CD4-positive, alpha-beta memory T cell (primary cell): ENCODE measurements around the gene OR5M11. TPM values are rescaled to one million over a fixed set of nuclear protein-coding genes. Genes with fewer than 3 reads are reported as not detected.

Experiments used
- polyA plus RNA-seq, 2 donors: library from polyadenylated mRNA; unstranded; fragments of 300-500 nt; fragmentation: Illumina TruSeq; gene quantifications; one replicate each; pipeline ENCODE4 v1.2.3, GENCODE V29; 2021
- total RNA-seq, 2 experiments: library from RNA; stranded (reverse); gene quantifications; one replicate each; pipeline ENCODE4 v1.2.3, GENCODE V29; 2021

Gene OR5M11
- total and polyA plus RNA-seq, 4 experiments from 2014 or later: not detected

Other genes starting within 250 kb of the OR5M11 start
- not detected for gene OR8K3, start 228.1 kb downstream of the OR5M11 start, total RNA-seq
- not detected for gene OR8K3, start 228.1 kb downstream of the OR5M11 start, polyA plus RNA-seq
- gene OR8K1, start 197.2 kb downstream of the OR5M11 start, total RNA-seq: not detected
- not detected for gene OR8K1, start 197.2 kb downstream of the OR5M11 start, polyA plus RNA-seq
- gene OR8J1, start 189.0 kb downstream of the OR5M11 start, total RNA-seq: not detected
- not detected for gene OR8J1, start 189.0 kb downstream of the OR5M11 start, polyA plus RNA-seq
- not detected for gene OR8U1, start 167.6 kb downstream of the OR5M11 start, total RNA-seq
- not detected for gene OR8U1, start 167.6 kb downstream of the OR5M11 start, polyA plus RNA-seq
- gene OR5AL1, start 130.6 kb downstream of the OR5M11 start, total RNA-seq: not detected
- gene OR5AL1, start 130.6 kb downstream of the OR5M11 start, polyA plus RNA-seq: not detected
- gene OR5M3, start 69.9 kb downstream of the OR5M11 start, total RNA-seq: not detected
- gene OR5M3, start 69.9 kb downstream of the OR5M11 start, polyA plus RNA-seq: not detected
- not detected for gene OR5M8, start 51.9 kb downstream of the OR5M11 start, total RNA-seq
- not detected for gene OR5M8, start 51.9 kb downstream of the OR5M11 start, polyA plus RNA-seq
- not detected for gene OR5M10, start 34.5 kb upstream of the OR5M11 start, total RNA-seq
- not detected for gene OR5M10, start 34.5 kb upstream of the OR5M11 start, polyA plus RNA-seq
- gene OR5M1, start 71.6 kb upstream of the OR5M11 start, total RNA-seq: not detected
- gene OR5M1, start 71.6 kb upstream of the OR5M11 start, polyA plus RNA-seq: not detected
- not detected for gene OR5AP2, start 99.2 kb upstream of the OR5M11 start, total RNA-seq
- gene OR5AP2, start 99.2 kb upstream of the OR5M11 start, polyA plus RNA-seq: not detected
- not detected for gene OR5AR1, start 120.4 kb upstream of the OR5M11 start, total RNA-seq
- not detected for gene OR5AR1, start 120.4 kb upstream of the OR5M11 start, polyA plus RNA-seq
- not detected for gene OR9G1, start 155.8 kb upstream of the OR5M11 start, total RNA-seq
- not detected for gene OR9G1, start 155.8 kb upstream of the OR5M11 start, polyA plus RNA-seq
- gene OR9G4, start 205.4 kb upstream of the OR5M11 start, total RNA-seq: not detected
- not detected for gene OR9G4, start 205.4 kb upstream of the OR5M11 start, polyA plus RNA-seq